Stomach (tissue), 4 donors: Measurements from ENCODE around the gene ELMO1.

ENCODE experiments used
- CTCF ChIP-seq, 7 experiments: fragments of 450-650 bp in 4 of 7; fragments of 200-600 bp in 3 of 7; sonication (generic) in 3 of 7; IDR thresholded peaks; one replicate each; pipeline ENCODE4 v1.5.1; 2016 to 2019; ENCODE audit warnings: antibody characterized with exemption in 7 of 7, control low read depth in 2 of 7, mild to moderate bottlenecking in 1 of 7
- EP300 ChIP-seq: sonication (generic); formaldehyde crosslinking; IDR thresholded peaks from one replicate; pipeline ENCODE4 v1.6.1; 2017; ENCODE audit warnings: antibody characterized with exemption
- POLR2A ChIP-seq, 4 donors: fragments of 450-650 bp; IDR thresholded peaks; one replicate each; pipeline ENCODE4 v1.6.1; 2016; ENCODE audit warnings: antibody characterized with exemption in 4 of 4, control low read depth in 2 of 4, mild to moderate bottlenecking in 1 of 4, moderate library complexity in 1 of 4
- POLR2AphosphoS5 ChIP-seq, 3 donors: sonication (generic); formaldehyde crosslinking; IDR thresholded peaks; one replicate each; pipeline ENCODE4 v1.6.1; 2016; ENCODE audit warnings: antibody characterized with exemption in 3 of 3

GRCh38 chr7:36984041-36984521 is 464.6 kb downstream of the ELMO1 start:
- TF ChIP-seq CTCF (IDR thresholded peaks at IDR 0.05), result no peak
- no peak for TF ChIP-seq POLR2AphosphoS5 (IDR thresholded peaks at IDR 0.05)
- no peak for TF ChIP-seq POLR2A (IDR thresholded peaks at IDR 0.05)
- TF ChIP-seq EP300, result no peak
